ENCODE measurements around the gene MAEA.
"Not testable (repeated sequence)": the region's sequence is repeated elsewhere in the genome, so short reads cannot be mapped to it uniquely, and the experiment has no call there.

The MAEA gene

DNA sequence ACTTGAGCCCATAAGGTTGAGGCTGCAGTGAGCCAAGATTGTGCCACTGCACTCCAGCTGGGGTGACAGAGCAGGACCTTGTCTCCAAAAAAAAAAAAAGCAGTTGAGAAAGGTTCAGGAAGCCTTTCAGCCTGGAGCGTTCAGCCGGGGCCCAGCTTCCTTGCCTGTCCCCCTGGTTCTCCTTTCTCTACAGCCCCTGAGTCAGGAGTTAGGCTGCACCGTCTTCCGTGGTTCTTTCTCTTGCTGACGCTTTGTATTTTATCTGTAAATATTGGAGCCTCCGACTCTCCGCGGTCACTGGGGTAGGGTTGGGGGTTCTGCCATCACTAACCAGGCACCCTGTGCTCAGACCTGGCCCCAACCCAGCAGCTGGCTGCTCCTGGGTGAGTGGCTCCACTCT is 43.6 kb downstream of the MAEA start:
- no peak for DNase-seq (ENCODE audit: low read depth in 2 of 3, low spot score in 2 of 3)

DNA sequence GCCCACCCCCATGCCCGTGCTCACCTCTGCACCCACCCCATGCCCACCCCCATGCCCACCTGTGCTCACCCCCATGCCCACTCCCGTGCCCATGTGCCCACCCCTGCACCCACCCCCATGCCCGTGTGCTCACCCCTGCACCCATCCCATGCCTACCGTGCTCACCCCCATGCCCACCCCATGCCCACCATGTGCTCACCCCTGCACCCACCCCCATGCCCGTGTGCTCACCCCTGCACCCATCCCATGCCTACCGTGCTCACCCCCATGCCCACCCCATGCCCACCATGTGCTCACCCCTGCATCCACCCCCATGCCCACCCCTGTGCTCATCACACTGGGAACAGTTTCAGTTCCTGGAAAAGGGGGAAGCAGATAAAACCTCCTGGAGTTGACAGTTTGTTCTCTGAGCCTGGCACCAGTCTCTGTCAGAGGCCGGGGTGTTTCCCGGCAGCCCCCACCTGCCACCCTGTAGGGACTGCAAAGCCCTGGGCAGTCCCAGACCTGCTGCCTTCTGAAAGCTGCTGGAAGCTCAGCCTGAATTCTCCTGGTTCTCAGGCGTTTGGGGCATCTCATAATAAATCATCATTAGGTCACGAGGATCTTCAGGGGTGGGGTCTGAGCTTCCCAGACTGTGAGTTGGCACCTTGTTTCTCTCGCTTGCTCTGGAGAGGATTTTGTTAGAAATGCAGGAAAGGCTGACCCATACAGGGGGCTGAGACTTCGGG is 44.3 kb downstream of the MAEA start:
- DNase-seq (ENCODE audit: low read depth in 2 of 3, low spot score in 2 of 3), result not testable (repeated sequence)

DNA sequence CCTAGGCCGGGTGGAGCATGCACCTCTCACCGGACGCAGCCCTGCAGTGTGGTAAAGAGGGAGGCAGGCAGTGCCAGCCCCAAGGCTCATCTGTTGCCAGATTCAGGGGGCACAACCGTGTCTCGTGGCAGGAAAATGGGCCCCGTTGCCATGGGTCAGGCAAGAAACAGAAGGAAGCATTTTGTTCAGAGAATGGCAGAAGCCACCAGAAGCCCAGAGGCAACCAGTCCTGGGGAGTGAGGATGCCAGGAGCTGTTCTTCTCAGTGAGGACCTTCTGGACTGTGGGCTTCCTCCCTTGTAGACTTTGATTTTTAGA is 44.8 kb downstream of the MAEA start:
- no peak for DNase-seq (ENCODE audit: low read depth in 2 of 3, low spot score in 2 of 3)

DNA sequence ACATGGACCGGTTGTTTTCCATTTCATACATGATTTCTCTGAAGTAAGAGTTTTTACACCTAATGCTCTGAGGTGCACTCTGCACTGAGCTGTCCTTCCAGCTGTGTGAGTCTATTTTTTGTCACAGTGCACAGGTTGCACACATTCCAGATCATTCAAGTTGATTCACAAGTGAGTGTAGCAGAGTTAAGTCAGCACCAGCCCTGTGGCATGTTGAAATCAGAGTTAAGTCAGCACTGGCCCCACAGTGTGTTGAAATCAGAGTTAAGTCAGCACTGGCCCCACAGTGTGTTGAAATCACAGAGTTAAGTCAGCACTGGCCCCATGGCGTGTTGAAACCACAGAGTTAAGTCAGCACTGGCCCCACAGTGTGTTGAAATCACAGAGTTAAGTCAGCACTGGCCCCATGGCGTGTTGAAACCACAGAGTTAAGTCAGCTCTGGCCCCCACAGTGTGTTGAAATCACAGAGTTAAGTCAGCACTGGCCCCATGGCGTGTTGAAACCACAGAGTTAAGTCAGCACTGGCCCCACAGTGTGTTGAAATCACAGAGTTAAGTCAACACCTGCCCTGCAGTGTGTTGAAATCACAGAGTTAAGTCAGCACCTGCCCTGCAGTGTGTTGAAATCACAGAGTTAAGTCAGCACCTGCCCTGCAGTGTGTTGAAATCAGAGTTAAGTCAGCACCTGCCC is 45.6 kb downstream of the MAEA start:
- not testable (repeated sequence) for DNase-seq (ENCODE audit: low read depth in 2 of 3, low spot score in 2 of 3)

DNA sequence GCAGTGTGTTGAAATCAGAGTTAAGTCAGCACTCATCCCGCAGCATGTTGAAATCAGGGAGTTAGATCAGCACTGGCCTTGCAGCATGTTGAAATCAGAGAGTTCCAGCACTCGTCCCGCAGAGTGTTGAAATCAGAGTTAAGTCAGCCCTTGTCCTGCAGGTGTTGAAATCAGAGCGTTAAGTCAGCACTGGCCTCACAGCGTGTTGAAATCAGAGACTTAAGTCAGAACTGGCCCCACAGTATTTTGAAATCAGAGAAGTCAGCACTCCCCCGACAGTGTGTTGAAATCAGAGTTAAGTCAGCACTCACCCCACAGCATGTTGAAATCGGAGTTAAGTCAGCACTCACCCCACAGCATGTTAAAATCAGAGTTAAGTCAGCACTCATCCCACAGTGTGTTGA is 46.4 kb downstream of the MAEA start:
- no peak for DNase-seq (ENCODE audit: low read depth in 2 of 3, low spot score in 2 of 3)

DNA sequence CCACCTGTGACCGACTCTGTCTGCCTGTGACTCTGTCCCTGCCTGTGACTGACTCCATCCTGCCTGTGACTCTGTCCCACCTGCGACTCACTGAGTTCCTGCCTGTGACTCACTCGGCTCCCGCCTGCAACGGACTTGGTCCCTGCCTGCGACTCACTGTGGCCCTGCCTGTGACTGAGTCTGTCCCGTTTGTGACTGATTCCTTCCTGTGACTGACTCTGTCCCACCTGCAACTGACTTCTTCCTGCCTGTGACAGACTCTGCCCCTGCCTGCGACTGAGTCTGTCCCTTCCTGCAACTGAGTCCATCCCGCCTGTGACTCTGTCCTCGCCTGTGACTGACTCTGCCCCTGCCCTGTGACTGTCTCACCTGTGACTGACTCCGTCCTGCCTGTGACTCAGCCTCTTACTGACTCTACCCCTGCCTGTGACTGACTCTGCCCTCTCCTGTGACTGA is 47.7 kb downstream of the MAEA start:
- peak in 2 of 3 experiments; percentile 39 to 59 for DNase-seq (ENCODE audit: low read depth in 2 of 3, low spot score in 2 of 3)

DNA sequence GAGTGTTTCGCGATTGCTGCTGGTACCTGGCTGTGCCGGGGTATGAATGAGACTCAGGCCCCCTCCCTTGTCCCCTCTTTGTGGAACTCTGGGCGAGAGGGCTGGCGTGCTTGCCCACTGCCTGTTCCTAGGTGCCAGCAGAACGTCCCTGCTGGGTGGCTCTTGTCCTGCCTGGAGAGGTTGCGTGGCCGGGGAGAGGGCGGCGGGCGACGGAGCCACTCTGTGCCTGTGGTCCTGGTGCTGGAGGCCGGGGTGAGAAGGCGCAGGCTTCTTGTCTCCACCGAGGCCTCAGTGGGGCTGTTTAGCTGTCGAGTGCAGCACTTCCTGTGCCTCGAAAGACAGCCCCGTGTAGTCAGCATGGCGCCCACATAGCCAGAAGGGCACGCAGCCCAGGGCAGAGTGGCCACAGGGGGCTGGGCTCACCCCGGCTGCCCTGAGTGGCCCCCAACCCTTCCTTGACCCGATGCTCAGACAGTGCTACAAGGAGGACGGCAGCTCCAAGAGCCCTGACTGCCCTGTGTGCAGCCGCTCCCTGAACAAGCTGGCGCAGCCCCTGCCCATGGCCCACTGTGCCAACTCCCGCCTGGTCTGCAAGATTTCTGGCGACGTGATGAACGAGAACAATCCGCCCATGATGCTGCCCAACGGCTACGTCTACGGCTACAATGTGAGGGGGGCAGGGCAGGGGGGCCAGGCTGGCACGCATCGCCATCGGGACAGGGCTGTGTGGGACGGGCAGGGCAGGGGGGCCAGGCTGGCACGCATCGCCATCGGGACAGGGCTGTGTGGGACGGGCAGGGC is 48.5 kb downstream of the MAEA start:
- no peak for DNase-seq (ENCODE audit: low read depth in 2 of 3, low spot score in 2 of 3)

DNA sequence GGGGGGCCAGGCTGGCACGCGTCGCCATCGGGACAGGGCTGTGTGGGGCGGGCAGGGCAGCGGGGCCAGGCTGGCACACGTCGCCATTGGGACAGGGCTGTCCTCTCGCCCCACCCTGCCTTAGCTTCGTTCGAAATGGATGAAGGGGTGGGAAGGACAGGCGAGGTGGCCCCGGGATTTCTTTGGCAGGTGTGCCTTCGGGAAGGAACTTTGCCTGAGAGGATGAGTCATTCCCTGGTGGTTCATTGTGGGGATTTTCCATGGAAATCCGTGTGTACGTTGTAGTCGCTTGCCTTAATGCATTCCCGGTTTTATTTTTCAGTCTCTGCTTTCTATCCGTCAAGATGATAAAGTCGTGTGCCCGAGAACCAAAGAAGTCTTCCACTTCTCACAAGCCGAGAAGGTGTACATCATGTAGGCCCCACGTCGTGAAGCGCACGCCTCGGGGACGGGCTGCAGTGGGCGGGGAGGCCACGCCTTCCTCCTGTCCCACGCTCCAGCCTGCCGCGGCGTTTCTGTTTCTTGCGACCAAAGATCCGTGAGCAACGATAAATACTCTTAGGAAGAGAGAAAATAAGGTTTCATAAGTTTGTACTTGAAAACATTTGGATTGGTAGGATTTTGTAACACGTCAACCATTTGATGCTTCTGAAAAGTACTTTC is 49.2 kb downstream of the MAEA start:
- no peak for DNase-seq (ENCODE audit: low read depth in 2 of 3, low spot score in 2 of 3)

DNA sequence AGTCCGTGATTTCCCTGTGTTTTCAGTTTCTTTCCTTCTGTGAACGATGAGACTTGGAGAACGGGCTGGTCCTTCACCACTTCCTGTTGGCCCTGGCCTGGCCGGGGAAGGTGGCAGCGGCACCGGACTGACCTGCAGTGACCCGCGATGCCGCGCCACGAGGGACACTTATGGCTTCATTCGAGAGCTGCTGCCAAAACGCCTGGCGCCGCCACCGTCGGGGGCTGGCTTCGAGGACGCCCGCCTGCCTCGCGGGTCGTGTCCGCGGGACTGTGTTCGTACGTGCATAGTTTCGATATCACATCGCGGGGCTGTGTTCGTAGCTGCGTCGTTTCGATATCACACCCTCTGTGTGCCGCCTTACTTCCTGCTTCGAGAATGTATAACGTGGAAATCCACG is 49.8 kb downstream of the MAEA start:
- no peak for DNase-seq (ENCODE audit: low read depth in 2 of 3, low spot score in 2 of 3)

DNA sequence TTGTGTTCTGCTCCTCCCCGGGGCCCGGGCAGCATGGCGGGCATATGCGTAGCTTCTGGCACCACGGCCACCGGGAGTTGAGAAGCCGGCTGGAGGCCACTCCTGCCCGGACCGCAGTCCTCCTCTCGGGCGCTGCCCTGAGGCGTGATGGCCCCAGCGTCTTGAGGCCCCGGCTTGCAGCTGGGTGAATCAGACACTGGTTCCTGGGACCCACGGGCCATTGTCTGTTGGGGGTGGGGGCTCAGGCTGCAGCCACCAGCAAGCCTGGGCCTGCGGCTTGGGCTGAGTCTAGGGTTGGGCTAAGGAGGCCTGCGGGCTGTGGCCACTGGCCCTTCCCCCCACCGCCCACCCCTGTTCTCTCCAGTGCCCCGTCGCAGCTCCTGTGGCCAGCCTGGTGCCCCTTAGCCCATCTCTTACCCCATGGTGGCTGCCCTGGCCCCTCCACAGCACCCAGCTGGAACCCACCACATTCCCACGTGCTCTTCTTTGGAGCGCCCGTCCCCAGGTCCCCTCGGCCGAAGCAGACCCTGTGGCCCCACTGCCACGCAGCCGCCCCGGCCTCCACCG is 50.6 kb downstream of the MAEA start:
- no peak for DNase-seq (ENCODE audit: low read depth in 2 of 3, low spot score in 2 of 3)

DNA sequence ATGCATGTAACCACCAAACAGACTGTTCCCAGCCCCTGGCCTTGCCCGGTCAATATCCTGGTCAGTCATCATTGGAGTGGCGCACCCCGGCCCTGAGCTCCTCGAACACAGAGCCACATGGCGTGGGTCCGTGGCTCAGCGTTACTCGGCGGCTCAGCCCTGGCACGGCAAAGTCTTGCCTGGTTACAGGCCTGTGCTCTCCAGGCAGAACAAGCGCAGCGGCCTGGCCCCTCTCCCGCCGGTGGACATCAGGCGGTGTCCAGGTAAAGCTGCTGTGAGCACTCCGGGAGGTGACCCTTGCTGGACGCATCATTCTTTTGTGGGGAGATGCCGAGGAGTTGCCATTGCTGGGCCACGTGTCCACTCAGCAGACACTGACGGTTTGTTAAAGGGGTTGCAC is 51.2 kb downstream of the MAEA start:
- DNase-seq (ENCODE audit: low read depth in 2 of 3, low spot score in 2 of 3), result no peak

DNA sequence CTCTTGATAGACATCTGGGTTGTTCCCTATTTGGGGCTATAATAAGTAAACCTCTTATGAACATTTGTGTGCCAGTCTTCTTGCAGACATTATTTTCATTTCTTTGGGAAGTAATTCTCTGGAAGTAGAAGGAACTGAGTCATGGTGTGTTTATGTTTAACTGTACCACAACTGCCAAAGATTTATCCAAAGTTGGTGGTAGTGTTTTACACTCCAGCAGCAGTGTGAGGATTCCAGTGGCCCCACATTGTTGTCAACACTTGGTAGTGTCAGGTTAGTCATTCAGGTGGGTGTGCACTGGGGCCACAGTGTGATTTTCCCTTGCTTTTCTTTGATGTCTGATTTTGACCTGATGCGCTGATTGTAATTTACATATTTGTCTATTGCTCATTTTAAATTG is 52.3 kb downstream of the MAEA start:
- DNase-seq (ENCODE audit: low read depth in 2 of 3, low spot score in 2 of 3), result no peak

DNA sequence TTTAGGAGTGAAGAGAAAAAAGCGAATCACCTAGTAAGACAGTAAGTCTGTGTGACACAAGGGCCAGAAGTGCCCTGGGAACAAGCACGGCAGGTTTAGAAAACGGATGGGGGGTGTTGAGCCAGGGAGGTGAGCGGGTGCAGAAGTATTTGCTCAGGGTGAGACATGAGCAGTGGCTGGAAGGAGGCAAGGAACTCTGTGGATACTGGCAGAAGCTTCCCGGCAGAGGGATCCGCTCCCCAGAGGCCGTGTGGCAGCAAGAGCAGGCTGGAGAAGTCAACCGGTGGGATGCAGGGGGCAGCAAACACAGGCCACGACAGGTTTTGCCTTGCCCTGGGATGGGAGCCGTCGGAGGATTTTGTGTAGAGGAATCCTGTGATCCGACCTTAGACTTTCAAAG is 55.0 kb downstream of the MAEA start:
- DNase-seq (ENCODE audit: low read depth in 2 of 3, low spot score in 2 of 3), result no peak

DNA sequence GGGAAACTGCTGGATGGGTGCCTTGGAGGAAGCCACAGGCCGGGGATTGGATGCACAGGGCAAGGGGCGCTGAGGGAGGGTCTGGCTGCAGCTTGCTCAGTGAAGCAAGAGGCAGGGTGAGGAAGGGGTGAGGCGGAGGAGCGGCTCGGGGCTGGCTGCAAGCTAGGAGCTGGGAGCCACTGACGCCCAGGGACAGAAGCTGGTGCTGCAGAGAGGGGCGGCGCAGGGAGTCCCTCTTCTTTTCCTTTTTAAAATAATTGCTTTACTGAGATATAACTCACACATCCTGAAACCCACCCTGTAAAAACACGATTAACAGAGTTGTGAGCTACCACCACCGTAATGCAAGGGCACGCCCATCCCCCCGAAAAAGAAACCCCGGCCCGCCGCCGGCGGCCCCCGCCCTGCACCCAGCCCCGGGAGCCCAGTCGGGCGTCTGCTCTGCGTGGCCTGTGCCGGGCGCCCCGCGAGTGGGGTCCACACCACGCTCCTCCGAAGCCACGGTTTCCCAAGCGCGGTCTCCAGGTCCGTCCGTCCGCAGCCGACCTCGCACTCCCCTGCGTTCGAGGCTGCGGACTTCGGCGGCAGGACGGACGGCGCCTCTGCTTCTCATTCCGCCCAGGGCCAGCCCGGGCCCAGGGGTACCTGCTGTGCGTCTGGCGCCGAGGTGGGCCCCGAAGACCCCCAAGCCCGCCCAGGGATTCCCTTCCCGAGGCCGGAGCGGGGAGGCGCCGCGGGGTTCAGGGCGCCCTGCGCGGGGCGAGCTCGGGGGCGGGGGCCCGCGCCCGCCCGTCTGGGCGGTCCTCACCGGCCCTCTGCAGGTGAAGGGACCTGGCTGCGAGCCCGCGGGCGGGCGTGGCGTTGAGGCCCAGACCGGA is 56.5 kb downstream of the MAEA start:
- DNase-seq (ENCODE audit: low read depth in 2 of 3, low spot score in 2 of 3), result no peak

DNA sequence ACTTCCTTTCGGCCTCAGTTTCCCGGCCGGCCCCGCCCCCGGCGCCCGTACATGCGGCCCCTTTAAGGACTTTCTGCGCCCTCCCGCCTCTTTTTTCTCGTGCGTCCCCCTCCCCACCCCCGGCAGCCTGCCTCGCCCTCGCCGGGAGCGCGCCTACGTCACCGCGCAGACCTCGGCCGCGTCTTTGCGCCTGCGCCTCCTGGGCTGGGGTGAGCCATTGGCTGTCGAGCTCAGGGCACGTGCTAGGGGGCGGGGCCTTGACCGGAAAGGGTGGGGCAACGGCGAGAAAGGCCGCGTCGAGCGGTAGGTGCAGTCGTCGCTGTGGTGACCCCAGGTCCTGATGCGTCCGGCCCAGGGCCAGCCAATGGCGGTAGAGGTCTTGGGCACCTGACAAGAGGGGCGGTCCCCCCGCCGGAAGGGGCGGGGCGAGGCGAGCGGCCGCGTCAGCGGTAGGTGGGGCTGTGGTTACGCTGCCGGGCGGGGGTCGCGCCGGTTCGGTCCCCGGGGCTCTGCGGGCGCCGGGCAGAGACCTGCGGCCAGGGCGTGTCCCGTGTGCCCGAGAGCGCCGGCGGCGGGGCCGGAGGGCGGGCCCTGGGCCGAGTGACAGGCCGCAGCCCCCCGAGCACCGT is 57.2 kb downstream of the MAEA start, which contains the start of gene UVSSA:
Gene UVSSA, plus strand, starts transcription at position 428 of the 629 bp plus-strand sequence. CDS start 884 bp downstream, outside the sequence.
- peak; percentile 99 to 100 (median 99) for DNase-seq (ENCODE audit: low read depth in 2 of 3, low spot score in 2 of 3)

DNA sequence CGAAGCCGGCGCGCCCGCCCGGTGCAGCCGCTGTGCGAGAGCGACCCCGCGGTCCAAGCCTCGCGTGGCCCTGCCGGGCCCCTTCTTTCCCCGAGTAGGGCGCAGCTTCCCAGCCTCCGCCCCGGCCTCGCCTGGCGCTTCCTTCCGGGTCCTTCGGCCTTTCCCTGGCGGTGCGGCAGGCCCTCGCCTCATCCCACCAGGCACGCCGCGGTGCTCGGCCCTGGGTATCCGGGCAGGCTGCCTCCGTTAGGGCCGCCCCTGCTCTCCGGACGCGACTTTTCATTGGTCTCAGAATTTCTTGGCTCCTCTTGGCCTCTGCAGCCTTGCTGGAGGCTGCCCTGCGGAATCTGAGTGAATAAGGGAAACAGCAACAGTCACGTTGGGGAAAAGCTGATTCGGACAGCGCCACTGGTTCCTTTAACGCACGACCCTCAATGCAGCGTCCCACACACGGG is 57.7 kb downstream of the MAEA start:
- peak in 1 of 3 experiments; percentile 43 for DNase-seq (ENCODE audit: low read depth in 2 of 3, low spot score in 2 of 3)

DNA sequence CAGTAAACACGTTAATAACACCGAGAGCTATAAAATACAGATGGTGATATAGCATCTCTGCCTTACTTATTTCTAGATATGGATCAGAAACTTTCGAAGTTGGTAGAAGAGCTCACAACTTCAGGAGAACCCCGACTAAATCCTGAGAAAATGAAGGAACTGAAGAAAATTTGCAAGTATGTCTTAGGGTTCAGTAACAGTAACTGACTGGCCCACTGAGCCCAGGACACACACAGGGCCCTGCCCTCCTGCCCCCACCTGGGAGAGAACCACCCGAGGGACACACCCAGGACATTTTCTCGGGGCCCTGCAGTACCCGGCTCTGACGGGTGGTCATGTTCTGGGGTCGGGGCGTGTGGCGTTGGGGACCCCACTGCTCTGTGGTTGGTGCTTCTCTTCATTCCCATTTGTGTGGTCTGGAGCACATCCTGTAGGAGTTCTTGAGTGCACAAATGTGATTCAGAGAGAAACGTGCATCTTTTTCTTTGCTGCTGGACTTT is 58.4 kb downstream of the MAEA start:
- DNase-seq (ENCODE audit: low read depth in 2 of 3, low spot score in 2 of 3), result no peak

DNA sequence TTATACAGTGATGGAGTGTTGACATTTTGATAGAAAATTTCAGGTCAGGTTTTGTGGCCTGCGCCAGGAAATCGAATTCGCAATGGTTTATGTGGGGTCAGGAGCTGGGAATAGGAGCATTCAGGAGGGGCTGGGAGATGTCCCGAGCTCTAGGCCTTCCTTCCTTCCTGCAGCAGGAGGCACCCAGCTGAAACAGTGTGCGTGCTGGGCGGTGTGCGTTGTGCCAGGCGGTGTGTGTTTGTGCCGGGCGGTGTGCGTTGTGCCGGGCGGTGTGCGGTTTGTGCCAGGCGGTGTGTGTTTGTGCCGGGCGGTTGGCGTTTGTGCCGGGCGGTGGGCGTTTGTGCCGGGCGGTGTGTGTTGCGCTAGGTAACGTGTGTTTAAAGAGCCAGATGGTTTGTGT is 59.1 kb downstream of the MAEA start:
- no peak for DNase-seq (ENCODE audit: low read depth in 2 of 3, low spot score in 2 of 3)

Data from activated CD8-positive, alpha-beta memory T cell treated with anti-CD3 and anti-CD28 coated beads for 48 hours (primary cell).